Endodermal cell (in vitro differentiated cells): ENCODE results near the gene DNAJC5G. TPM values are rescaled to one million over a fixed set of nuclear protein-coding genes. Genes with fewer than 3 reads are reported as not detected.
"Not testable (repeated sequence)": the region's sequence is repeated elsewhere in the genome, so short reads cannot be mapped to it uniquely, and the experiment has no call there.

Experiments used
- DNase-seq: peaks from one replicate; pipeline ENCODE4 v3.0.0-alpha.2; 2017
- H3K27ac ChIP-seq: 2 replicates; pipeline ENCODE4 v1.5.1; 2013; ENCODE audit warnings: mild to moderate bottlenecking, low read depth, low read length, moderate library complexity
- H3K27me3 ChIP-seq: 2 replicates; pipeline ENCODE4 v1.6.1; 2013; ENCODE audit warnings: mild to moderate bottlenecking, low read length, moderate library complexity; ENCODE audit not compliant: insufficient read depth, control insufficient read depth, poor library complexity, severe bottlenecking
- H3K36me3 ChIP-seq: 2 replicates; pipeline ENCODE4 v1.7.0; 2013; ENCODE audit warnings: mild to moderate bottlenecking, low read length, moderate library complexity; ENCODE audit not compliant: control insufficient read depth, insufficient read depth
- H3K4me1 ChIP-seq: one replicate; pipeline ENCODE4 v1.7.0; 2013; ENCODE audit warnings: low read length; ENCODE audit not compliant: control insufficient read depth, insufficient read depth
- H3K4me3 ChIP-seq: 2 replicates; pipeline ENCODE4 v1.5.1; 2013; ENCODE audit warnings: mild to moderate bottlenecking, low read length, moderate library complexity
- H3K9ac ChIP-seq: 2 replicates; pipeline ENCODE4 v1.6.1; 2013; ENCODE audit warnings: mild to moderate bottlenecking, low read length, moderate library complexity; ENCODE audit not compliant: poor library complexity, severe bottlenecking; ENCODE audit errors: extremely low read depth
- H3K9me3 ChIP-seq: 2 replicates; pipeline ENCODE4 v1.6.1; 2013; ENCODE audit warnings: mild to moderate bottlenecking, low read length, moderate library complexity; ENCODE audit not compliant: control insufficient read depth
- H3K27ac Mint-ChIP-seq: 2 replicates; pipeline ENCODE4 v1.8.0; 2020; ENCODE audit warnings: mixed read lengths
- H3K27me3 Mint-ChIP-seq: 2 replicates; pipeline ENCODE4 v1.8.0; 2021; ENCODE audit warnings: mild to moderate bottlenecking, mixed read lengths; ENCODE audit not compliant: insufficient read depth
- H3K36me3 Mint-ChIP-seq: 2 replicates; pipeline ENCODE4 v1.8.0; 2020; ENCODE audit warnings: low read depth, mixed read lengths
- H3K4me1 Mint-ChIP-seq: 2 replicates; pipeline ENCODE4 v1.8.0; 2020; ENCODE audit warnings: mixed read lengths
- H3K4me3 Mint-ChIP-seq: 2 replicates; pipeline ENCODE4 v1.8.0; 2020; ENCODE audit warnings: mild to moderate bottlenecking, moderate library complexity, mixed read lengths
- H3K9me3 Mint-ChIP-seq: 2 replicates; pipeline ENCODE4 v1.8.0; 2020; ENCODE audit warnings: mild to moderate bottlenecking, mixed read lengths
- CTCF ChIP-seq: fragments of 200-600 bp; sonication (generic); conservative IDR thresholded peaks from 2 replicates; pipeline ENCODE4 v1.5.0; 2021; ENCODE audit warnings: antibody characterized with exemption, mild to moderate bottlenecking
- WGBS, 2 experiments: methylation state at CpG; one replicate each; pipeline versions ENCODE4 v1.1.5 to v1.1.7; 2013; ENCODE audit warnings: missing lambda C conversion rate in 2 of 2, mixed read lengths in 1 of 2; ENCODE audit not compliant: insufficient coverage in 1 of 2, insufficient read length in 1 of 2; 5-methylcytosine and 5-hydroxymethylcytosine counted together
- total RNA-seq, 2 donors: library from RNA; stranded (reverse); fragmentation: NEBNext Ultra II Directional in 1 of 2; extraction: Animal tissue kit (Norgen Biotek cat#: 25700) in 1 of 2; gene quantifications; 2 replicates in 1 of 2; 3 replicates in 1 of 2; pipeline ENCODE4 v1.2.1, GENCODE V29; 2021

The DNAJC5G gene
- total RNA-seq, 2 donors from 2014 or later, result 0.49 TPM; not detected in 1

GRCh38 chr2:27316655-27317412 lies 41.6 kb downstream of the DNAJC5G start:
- H3K4me3 ChIP-seq, result no peak overlapping the region
- 91 to 98% methylated on average over 10 to 12 of the region's 12 CpGs for WGBS, 2 experiments
- no peaks in the 10 kb centered on the region for H3K36me3 ChIP-seq
- no peaks in the 10 kb centered on the region for H3K27me3 ChIP-seq
- H3K36me3 Mint-ChIP-seq, result no peaks in the 10 kb centered on the region
- H3K4me3 Mint-ChIP-seq, result no peak overlapping the region
- H3K9me3 ChIP-seq, result no peaks in the 10 kb centered on the region
- H3K4me1 ChIP-seq, result no peaks in the 10 kb centered on the region
- no peak overlapping the region for H3K27ac Mint-ChIP-seq
- H3K9me3 Mint-ChIP-seq, result no peaks in the 10 kb centered on the region
- no peak for DNase-seq
- H3K27ac ChIP-seq, result no peak overlapping the region
- TF ChIP-seq CTCF, result no peak
- no peak overlapping the region for H3K9ac ChIP-seq
- peaks cover 2% of the 10 kb centered on the region for H3K27me3 Mint-ChIP-seq
- H3K4me1 Mint-ChIP-seq, result peaks cover 5% of the 10 kb centered on the region

GRCh38 chr2:27319839-27320238 lies 44.6 kb downstream of the DNAJC5G start:
- not testable (repeated sequence) for H3K36me3 ChIP-seq, H3K27ac ChIP-seq

GRCh38 chr2:27320958-27321543 lies 45.8 kb downstream of the DNAJC5G start:
- H3K36me3 ChIP-seq, result peaks cover 7% of the 10 kb centered on the region
- no peak overlapping the region for H3K4me3 ChIP-seq
- peak; percentile 89 for DNase-seq
- peaks cover 3% of the 10 kb centered on the region for H3K36me3 Mint-ChIP-seq
- no peaks in the 10 kb centered on the region for H3K9me3 Mint-ChIP-seq
- no peaks in the 10 kb centered on the region for H3K27me3 ChIP-seq
- peaks cover 15% of the 10 kb centered on the region for H3K4me1 Mint-ChIP-seq
- no peaks in the 10 kb centered on the region for H3K27me3 Mint-ChIP-seq
- no peak overlapping the region for H3K9ac ChIP-seq
- no peak overlapping the region for H3K27ac ChIP-seq
- peak; percentile 78 for TF ChIP-seq CTCF
- 66 to 84% methylated on average over 4 to 8 of the region's 8 CpGs for WGBS, 2 experiments
- peak overlapping the region; percentile 37 for H3K4me3 Mint-ChIP-seq
- no peaks in the 10 kb centered on the region for H3K9me3 ChIP-seq
- H3K4me1 ChIP-seq, result no peaks in the 10 kb centered on the region
- peak overlapping the region; percentile 91 for H3K27ac Mint-ChIP-seq

More at GRCh38 chr2:27319839-27320238, 44.6 kb downstream of the DNAJC5G start:
- H3K27me3 ChIP-seq, H3K4me1 ChIP-seq, DNase-seq, H3K36me3 Mint-ChIP-seq, H3K27ac Mint-ChIP-seq, H3K27me3 Mint-ChIP-seq, H3K4me3 Mint-ChIP-seq, H3K9me3 Mint-ChIP-seq, H3K4me3 ChIP-seq, H3K9me3 ChIP-seq, H3K9ac ChIP-seq: not testable (repeated sequence)
- 93 to 95% methylated on average over 11 to 15 of the region's 15 CpGs for WGBS, 2 experiments
- peaks cover 15% of the 10 kb centered on the region for H3K4me1 Mint-ChIP-seq
